Epithelial cell of esophagus (primary cell): ENCODE measurements around the gene CCDC85A.

Experiments used
- DNase-seq: peaks from one replicate; pipeline ENCODE4 v3.0.0; 2010; ENCODE audit warnings: low read depth
- H3K4me3 ChIP-seq: 2 replicates; pipeline ENCODE4 v1.5.1; 2011; ENCODE audit warnings: mild to moderate bottlenecking, low read length, control low read depth
- TF ChIP-seq, protein P1 (sequence below): IDR thresholded peaks from 2 replicates; pipeline ENCODE4 v1.5.1; 2011; ENCODE audit warnings: low read depth, mild to moderate bottlenecking, low read length, control low read depth, inconsistent platforms; ENCODE audit not compliant: insufficient read depth; ENCODE audit errors: missing control alignments

CCDC85A gene

DNA sequence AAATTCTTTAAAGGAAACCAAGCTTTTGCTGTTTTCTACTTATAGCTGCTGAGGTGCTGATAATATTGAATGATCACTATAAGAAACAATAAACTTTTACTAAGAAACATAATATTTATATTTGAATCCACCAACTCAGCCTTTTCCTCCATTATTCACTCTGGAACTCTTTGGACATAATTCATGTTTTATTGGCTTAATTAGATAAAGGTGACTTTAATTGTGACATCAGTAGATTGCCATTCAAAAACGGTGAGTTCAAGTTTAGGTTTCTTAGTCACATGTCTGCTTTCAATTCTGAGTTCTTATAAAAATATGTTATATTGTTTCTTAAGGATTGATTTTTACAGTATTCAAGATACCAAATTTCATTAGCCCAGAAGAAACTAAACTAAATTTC is 24.0 kb downstream of the CCDC85A start:
- TF ChIP-seq, protein P1, sequence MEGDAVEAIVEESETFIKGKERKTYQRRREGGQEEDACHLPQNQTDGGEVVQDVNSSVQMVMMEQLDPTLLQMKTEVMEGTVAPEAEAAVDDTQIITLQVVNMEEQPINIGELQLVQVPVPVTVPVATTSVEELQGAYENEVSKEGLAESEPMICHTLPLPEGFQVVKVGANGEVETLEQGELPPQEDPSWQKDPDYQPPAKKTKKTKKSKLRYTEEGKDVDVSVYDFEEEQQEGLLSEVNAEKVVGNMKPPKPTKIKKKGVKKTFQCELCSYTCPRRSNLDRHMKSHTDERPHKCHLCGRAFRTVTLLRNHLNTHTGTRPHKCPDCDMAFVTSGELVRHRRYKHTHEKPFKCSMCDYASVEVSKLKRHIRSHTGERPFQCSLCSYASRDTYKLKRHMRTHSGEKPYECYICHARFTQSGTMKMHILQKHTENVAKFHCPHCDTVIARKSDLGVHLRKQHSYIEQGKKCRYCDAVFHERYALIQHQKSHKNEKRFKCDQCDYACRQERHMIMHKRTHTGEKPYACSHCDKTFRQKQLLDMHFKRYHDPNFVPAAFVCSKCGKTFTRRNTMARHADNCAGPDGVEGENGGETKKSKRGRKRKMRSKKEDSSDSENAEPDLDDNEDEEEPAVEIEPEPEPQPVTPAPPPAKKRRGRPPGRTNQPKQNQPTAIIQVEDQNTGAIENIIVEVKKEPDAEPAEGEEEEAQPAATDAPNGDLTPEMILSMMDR, result no peak
- DNase-seq, result no peak
- no peak overlapping the region for H3K4me3 ChIP-seq

DNA sequence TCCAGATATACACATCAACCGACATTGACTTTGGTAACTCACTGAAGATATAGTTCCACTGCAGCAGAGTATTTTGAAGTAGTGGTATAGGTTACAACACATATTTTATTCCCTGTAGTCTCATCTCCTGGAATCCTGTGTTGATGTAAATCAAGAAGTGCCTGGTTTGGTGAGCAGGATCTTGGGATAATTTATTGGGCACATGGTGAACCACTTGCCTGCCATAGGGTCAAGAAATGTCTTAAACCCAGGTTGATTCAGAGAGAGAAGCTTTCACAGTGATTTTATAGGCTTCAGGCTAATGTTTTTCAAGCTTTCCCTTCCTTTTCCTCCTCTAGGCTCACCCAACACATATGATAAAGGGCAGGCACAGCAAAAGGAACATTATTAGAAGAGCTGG is 24.6 kb downstream of the CCDC85A start:
- H3K4me3 ChIP-seq, result no peak overlapping the region
- TF ChIP-seq, protein P1, result no peak
- DNase-seq, result no peak

DNA sequence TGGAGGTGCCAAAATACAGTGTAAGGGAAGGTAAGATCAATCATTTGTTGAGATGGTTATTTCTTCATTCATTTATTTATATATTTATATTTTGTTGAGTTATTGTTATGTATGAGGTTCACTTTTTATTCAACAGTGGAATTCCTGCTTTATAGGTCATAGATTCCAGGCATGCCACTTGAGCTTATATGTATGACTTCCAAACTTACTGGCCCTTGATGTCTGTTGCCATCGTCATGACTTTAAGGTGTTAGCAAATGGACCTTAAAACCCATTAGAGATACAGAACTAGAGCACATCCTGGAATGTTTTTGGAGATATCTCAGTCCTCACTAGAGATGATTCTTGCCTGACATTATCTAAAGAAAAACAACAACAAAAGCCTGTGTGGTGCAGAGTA is 25.9 kb downstream of the CCDC85A start:
- DNase-seq, result no peak

DNA sequence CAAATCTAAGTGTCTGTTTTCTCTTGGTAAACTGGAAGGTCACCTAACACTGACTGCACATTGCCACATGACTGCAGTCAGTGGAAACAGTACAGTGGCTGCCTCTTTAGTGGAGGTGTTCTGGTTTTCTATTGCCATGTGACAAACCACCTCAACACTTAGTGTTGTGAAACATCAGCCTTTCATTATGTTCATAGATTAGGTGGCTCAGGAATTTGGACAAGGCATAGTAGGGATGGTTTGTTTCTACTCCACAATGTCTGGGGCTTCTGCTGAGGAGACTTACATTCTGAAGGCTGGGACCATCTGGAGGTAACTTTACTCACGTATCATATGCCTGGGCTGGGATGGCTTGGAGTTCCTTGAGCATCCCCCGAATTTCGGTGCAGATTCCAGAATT is 26.5 kb downstream of the CCDC85A start:
- no peak for DNase-seq
- no peak overlapping the region for H3K4me3 ChIP-seq
- TF ChIP-seq, protein P1, result no peak

More for the DNA sequence above, 25.9 kb downstream of the CCDC85A start:
- no peak overlapping the region for H3K4me3 ChIP-seq
- TF ChIP-seq, protein P1, result no peak

DNA sequence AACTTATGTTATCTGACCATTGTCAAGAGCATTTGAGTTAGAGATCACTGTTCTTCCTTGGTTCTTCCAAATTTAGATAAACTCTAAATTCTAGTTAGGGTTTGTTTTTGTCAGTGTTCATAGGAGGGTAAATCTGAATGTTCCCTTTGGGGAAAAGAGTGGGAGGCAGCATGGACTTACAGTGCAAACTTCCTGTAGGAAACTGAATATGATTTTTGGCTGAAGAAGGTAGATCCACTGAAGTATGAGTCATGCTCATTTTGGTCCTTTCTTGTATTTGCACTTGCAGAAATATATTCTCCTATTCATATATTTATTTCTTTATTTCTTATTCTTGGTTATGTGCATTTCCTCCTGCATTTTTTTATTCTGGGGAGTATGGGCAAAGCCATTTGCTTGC is 27.3 kb downstream of the CCDC85A start:
- no peak overlapping the region for H3K4me3 ChIP-seq
- TF ChIP-seq, protein P1, result no peak
- no peak for DNase-seq

DNA sequence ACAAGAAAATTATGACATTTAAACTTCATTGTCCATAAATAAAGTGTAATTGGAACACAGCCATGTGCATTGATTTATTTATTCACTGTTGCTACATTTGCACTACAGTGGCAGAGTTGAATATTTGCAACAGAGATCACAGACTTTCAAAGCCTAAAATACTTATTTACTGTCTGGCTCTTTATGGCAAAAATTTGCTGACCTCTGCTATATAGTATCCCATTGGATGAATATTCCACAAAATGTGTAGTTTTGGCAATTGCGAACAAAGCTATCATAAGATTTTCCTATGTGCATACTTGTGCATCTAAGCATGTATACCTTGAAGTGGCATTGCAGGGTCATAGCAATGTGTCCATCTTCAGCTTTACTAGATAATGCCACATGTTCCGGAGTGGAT is 32.1 kb downstream of the CCDC85A start:
- H3K4me3 ChIP-seq, result no peak overlapping the region
- TF ChIP-seq, protein P1, result no peak
- DNase-seq, result no peak

DNA sequence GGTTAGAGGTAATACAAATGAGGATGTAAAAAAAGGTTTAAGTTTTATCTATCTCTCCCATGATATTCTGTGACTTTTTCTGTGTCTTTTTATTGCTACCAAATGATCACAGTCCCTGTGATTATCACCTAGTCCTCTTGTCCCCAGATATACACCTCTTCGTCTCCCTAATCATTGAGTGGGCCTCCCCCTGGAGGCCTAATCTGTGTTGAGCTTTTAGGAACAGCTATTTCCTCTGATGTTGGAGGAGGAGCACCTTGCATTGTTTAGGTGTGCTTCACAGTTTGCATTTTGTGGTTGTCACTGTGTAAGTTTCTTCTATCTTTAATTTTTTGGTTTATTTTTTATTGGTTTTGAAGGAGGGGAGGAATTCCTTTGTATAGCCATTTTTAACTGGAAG is 33.3 kb downstream of the CCDC85A start:
- no peak overlapping the region for H3K4me3 ChIP-seq
- DNase-seq, result no peak
- TF ChIP-seq, protein P1, result no peak
